HG03571 (cell line): ENCODE data around the gene MYO15B.

Source experiments
- ATAC-seq: cut with Tn5 transposase; IDR thresholded peaks from one replicate; pipeline ENCODE4 v1.9.1; 2021; ENCODE audit not compliant: unreplicated experiment

Gene MYO15B

GRCh38 chr17:75558666-75559530 lies 28.7 kb upstream of the MYO15B start:
- no peak for ATAC-seq

GRCh38 chr17:75559958-75560533 lies 27.6 kb upstream of the MYO15B start:
- no peak for ATAC-seq

- no peak for ATAC-seq
These were observed 25.5 kb upstream of the MYO15B start for GRCh38 chr17:75561927-75562603.

GRCh38 chr17:75563063-75563758 lies 24.4 kb upstream of the MYO15B start:
- no peak for ATAC-seq

GRCh38 chr17:75564195-75564594 lies 23.4 kb upstream of the MYO15B start:
- no peak for ATAC-seq

- ATAC-seq: no peak
These were observed 22.5 kb upstream of the MYO15B start for GRCh38 chr17:75565066-75565465.

GRCh38 chr17:75565618-75566017 lies 22.0 kb upstream of the MYO15B start:
- ATAC-seq: no peak

- no peak for ATAC-seq
These were observed 21.2 kb upstream of the MYO15B start for GRCh38 chr17:75566416-75566815.

GRCh38 chr17:75566834-75567233 lies 20.8 kb upstream of the MYO15B start:
- ATAC-seq: no peak

- ATAC-seq: no peak
These were observed 19.0 kb upstream of the MYO15B start for GRCh38 chr17:75568412-75569255.

GRCh38 chr17:75570034-75570676 lies 17.4 kb upstream of the MYO15B start:
- no peak for ATAC-seq

- ATAC-seq: no peak
These were observed 16.8 kb upstream of the MYO15B start for GRCh38 chr17:75570772-75571171.

- ATAC-seq: peak; percentile 65
These were observed 16.3 kb upstream of the MYO15B start for GRCh38 chr17:75571197-75571884.

- no peak for ATAC-seq
These were observed 15.8 kb upstream of the MYO15B start for GRCh38 chr17:75571885-75572215.

GRCh38 chr17:75572713-75573539 lies 14.7 kb upstream of the MYO15B start:
- no peak for ATAC-seq

GRCh38 chr17:75573540-75573957 lies 14.1 kb upstream of the MYO15B start:
- ATAC-seq: no peak

GRCh38 chr17:75573994-75574393 lies 13.6 kb upstream of the MYO15B start:
- no peak for ATAC-seq

GRCh38 chr17:75574404-75575036 lies 13.1 kb upstream of the MYO15B start:
- no peak for ATAC-seq
